Measurements from ENCODE around the gene WDR44.

Gene WDR44

GRCh38 chrX:118373538-118373937, 27.6 kb downstream of the WDR44 start:
- no peak for TF ChIP-seq CTCF (IDR thresholded peaks at IDR 0.05; ENCODE audit: low read depth, low read length, missing control alignments)
- DNase-seq (ENCODE audit: low read depth): no peak
- no peak overlapping the region for H3K4me3 ChIP-seq (ENCODE audit: low read depth, low read length)

DNA sequence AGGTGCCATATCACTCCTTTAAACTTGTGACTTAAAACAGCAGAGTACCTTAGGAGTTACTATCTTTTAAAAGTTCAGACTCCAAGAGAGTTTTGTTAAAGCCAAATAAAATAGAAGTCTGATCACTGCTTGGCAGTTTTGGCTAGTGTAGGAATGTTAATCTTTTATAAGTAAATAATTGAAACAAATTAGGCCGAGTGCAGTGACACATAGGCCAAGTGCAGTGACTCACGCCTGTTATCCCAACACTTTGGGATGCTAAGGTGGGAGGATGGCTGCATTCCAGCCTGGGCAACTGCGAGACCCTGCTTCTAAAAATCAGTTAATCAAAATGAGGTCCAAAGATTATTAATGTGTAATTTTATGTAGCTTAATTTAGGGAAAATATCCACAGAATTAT, 37.2 kb downstream of the WDR44 start:
- DNase-seq (ENCODE audit: low read depth): no peak
- no peak for TF ChIP-seq CTCF (IDR thresholded peaks at IDR 0.05; ENCODE audit: low read depth, low read length, missing control alignments)
- H3K4me3 ChIP-seq (ENCODE audit: low read depth, low read length): no peak overlapping the region

DNA sequence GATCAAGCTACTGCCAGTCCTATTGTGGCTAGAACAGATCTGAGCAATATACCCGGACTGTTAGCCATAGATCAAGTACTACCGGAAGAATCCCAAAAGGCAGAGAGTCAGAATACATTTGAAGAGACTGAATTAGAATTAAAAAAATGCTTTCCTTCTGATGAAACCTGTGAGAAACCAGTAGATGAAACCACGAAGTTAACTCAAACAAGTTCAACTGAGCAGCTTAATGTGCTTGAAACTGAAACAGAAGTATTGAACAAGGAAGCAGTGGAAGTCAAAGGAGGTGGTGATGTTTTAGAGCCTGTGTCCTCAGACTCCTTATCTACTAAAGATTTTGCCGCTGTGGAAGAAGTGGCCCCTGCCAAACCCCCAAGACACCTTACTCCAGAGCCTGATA, 46.8 kb downstream of the WDR44 start:
- TF ChIP-seq CTCF (IDR thresholded peaks at IDR 0.05; ENCODE audit: low read depth, low read length, missing control alignments): no peak
- DNase-seq (ENCODE audit: low read depth): no peak

DNA sequence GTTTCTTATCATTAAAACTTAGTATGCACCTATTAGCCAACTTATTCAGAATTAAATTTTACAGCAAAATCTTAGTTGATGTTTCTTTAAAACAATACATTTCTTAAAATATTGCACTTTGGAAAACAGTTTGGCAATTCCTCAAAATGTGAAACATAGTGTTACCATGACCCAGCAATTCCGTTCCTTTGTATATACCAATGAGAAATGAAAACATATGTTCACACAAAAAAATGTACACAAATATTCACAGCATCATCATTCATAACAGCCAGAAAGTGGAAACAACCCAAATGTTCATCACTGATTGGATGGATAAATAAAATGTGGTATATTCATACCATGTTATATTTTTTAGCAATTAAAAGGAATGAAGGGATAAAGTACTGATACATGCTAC, 50.2 kb downstream of the WDR44 start:
- no peak for DNase-seq (ENCODE audit: low read depth)
- H3K4me3 ChIP-seq (ENCODE audit: low read depth, low read length): no peak overlapping the region
- TF ChIP-seq CTCF (IDR thresholded peaks at IDR 0.05; ENCODE audit: low read depth, low read length, missing control alignments): no peak

More for the DNA sequence above, 46.8 kb downstream of the WDR44 start:
- H3K4me3 ChIP-seq (ENCODE audit: low read depth, low read length): no peak overlapping the region

GRCh38 chrX:118418811-118419251, 72.9 kb downstream of the WDR44 start:
- no peak overlapping the region for H3K4me3 ChIP-seq (ENCODE audit: low read depth, low read length)
- TF ChIP-seq CTCF (IDR thresholded peaks at IDR 0.05; ENCODE audit: low read depth, low read length, missing control alignments): no peak
- DNase-seq (ENCODE audit: low read depth): no peak

DNA sequence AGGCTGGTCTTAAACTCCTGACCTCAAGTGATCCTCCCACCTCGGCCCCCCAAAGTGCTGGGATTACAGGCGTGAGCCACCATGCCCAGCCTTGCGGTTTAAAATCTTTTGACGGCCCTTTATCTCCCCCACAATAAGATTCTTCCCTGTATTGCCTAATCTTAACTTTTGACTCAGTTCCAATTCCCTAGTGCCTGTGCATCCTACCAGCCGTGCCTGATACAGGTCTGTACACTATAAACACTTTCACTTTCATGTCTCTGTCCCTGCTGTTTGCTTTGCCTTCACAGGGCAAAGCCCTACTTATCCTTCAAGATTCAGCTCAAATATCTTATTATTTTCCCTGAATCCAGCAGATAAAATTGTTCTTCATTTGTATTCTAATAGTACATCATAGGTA, 74.6 kb downstream of the WDR44 start:
- H3K4me3 ChIP-seq (ENCODE audit: low read depth, low read length): no peak overlapping the region
- no peak for TF ChIP-seq CTCF (IDR thresholded peaks at IDR 0.05; ENCODE audit: low read depth, low read length, missing control alignments)
- no peak for DNase-seq (ENCODE audit: low read depth)

DNA sequence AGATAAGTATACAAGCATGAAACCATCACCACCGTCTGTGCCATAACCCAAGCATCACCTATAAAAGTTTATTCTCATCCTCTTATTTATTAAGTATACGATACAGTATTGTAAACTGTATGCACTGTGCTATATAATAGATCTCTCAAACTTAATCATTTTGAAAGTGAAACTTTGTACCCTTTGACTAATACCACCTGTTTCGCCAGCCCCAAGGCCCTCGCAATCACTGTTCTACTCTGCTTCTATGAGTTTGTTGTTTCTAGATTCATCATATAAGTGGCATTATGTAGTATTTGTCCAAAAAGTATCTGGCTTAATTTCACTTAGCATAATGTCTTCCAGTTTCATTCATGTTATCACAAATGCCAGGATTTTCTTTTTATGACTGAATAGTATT, 77.7 kb downstream of the WDR44 start:
- DNase-seq (ENCODE audit: low read depth): peak; percentile 4
- TF ChIP-seq CTCF (IDR thresholded peaks at IDR 0.05; ENCODE audit: low read depth, low read length, missing control alignments): no peak
- no peak overlapping the region for H3K4me3 ChIP-seq (ENCODE audit: low read depth, low read length)
